Raji (cell line): Measurements from ENCODE around the gene TMEM132A.

Experiments
- POLR2A ChIP-seq: IDR thresholded peaks from 2 replicates; pipeline ENCODE4 v1.6.1; 2011; ENCODE audit warnings: low read depth, low read length, control low read depth; ENCODE audit not compliant: insufficient read depth

Gene TMEM132A

GRCh38 chr11:60924110-60924905 is at the start of gene TMEM132A:
Gene TMEM132A, plus strand, starts transcription at chr11:60924460. Its CDS starts 174 bp downstream, at chr11:60924634.
- TF ChIP-seq POLR2A: no peak

- TF ChIP-seq POLR2A: no peak
Measured at GRCh38 chr11:60875366-60876167, 48.7 kb upstream of the TMEM132A start.

- no peak for TF ChIP-seq POLR2A
Measured at GRCh38 chr11:60876168-60876485, 48.1 kb upstream of the TMEM132A start.

GRCh38 chr11:60878245-60879101 is 45.8 kb upstream of the TMEM132A start:
- no peak for TF ChIP-seq POLR2A

- TF ChIP-seq POLR2A: no peak
Measured at GRCh38 chr11:60879104-60879503, 45.2 kb upstream of the TMEM132A start.

- no peak for TF ChIP-seq POLR2A
Measured at GRCh38 chr11:60879971-60880588, 44.2 kb upstream of the TMEM132A start.

- no peak for TF ChIP-seq POLR2A
Measured at GRCh38 chr11:60880643-60881282, 43.5 kb upstream of the TMEM132A start.

GRCh38 chr11:60887556-60887955 is 36.7 kb upstream of the TMEM132A start:
- TF ChIP-seq POLR2A: no peak

GRCh38 chr11:60889869-60890311 is 34.4 kb upstream of the TMEM132A start:
- TF ChIP-seq POLR2A: no peak

GRCh38 chr11:60890696-60891095 is 33.6 kb upstream of the TMEM132A start:
- TF ChIP-seq POLR2A: no peak

GRCh38 chr11:60891103-60891741 is 33.0 kb upstream of the TMEM132A start:
- TF ChIP-seq POLR2A: no peak

GRCh38 chr11:60895687-60896086 is 28.6 kb upstream of the TMEM132A start:
- no peak for TF ChIP-seq POLR2A

GRCh38 chr11:60897496-60897895 is 26.8 kb upstream of the TMEM132A start:
- no peak for TF ChIP-seq POLR2A
